WTC11 (cell line): Measurements from ENCODE around the gene SRI.

Experiments used
- CREB1 ChIP-seq: sonication (generic); formaldehyde crosslinking; IDR thresholded peaks from 2 replicates; pipeline ENCODE4 v1.8.0; 2023; ENCODE audit warnings: mild to moderate bottlenecking, missing genetic modification reagents
- CREM ChIP-seq: sonication (generic); formaldehyde crosslinking; IDR thresholded peaks from 2 replicates; pipeline ENCODE4 v1.8.1; 2022; ENCODE audit warnings: mild to moderate bottlenecking, missing genetic modification reagents, moderate library complexity
- NFE2L1 ChIP-seq: sonication (generic); formaldehyde crosslinking; IDR thresholded peaks from 2 replicates; pipeline ENCODE4 v1.8.1; 2023; ENCODE audit warnings: missing genetic modification reagents
- SMAD3 ChIP-seq: sonication (generic); formaldehyde crosslinking; IDR thresholded peaks from 2 replicates; pipeline ENCODE4 v1.8.0; 2022; ENCODE audit warnings: missing genetic modification reagents, mild to moderate bottlenecking, borderline replicate concordance
- SP1 ChIP-seq: sonication (generic); formaldehyde crosslinking; conservative IDR thresholded peaks from 2 replicates; pipeline ENCODE4 v1.8.1; 2022; ENCODE audit warnings: missing genetic modification reagents
- ZNF138 ChIP-seq: sonication (generic); formaldehyde crosslinking; conservative IDR thresholded peaks from 2 replicates; pipeline ENCODE4 v1.8.1; 2022; ENCODE audit warnings: mild to moderate bottlenecking, moderate library complexity, missing genetic modification reagents
- ZNF423 ChIP-seq: fragments of 250-450 bp; sonication (Bioruptor Pico); IDR thresholded peaks from 2 replicates; pipeline ENCODE4 v2.1.2; 2022; ENCODE audit warnings: mild to moderate bottlenecking, moderate library complexity
- TF ChIP-seq, protein P1 (sequence below): sonication (generic); formaldehyde crosslinking; IDR thresholded peaks from 2 replicates; pipeline ENCODE4 v1.8.1; 2023; ENCODE audit warnings: mild to moderate bottlenecking, missing genetic modification reagents, moderate library complexity
- TF ChIP-seq, protein P2 (sequence below): fragments of 200-600 bp; IDR thresholded peaks from 2 replicates; pipeline ENCODE4 v1.8.0; 2022; ENCODE audit warnings: antibody characterized with exemption
- TF ChIP-seq, protein P3 (sequence below): sonication (generic); formaldehyde crosslinking; conservative IDR thresholded peaks from 2 replicates; pipeline ENCODE4 v1.8.1; 2022; ENCODE audit warnings: mild to moderate bottlenecking, missing genetic modification reagents
- TF ChIP-seq, protein P4 (sequence below): sonication (generic); formaldehyde crosslinking; IDR thresholded peaks from 2 replicates; pipeline ENCODE4 v1.8.0; 2022; ENCODE audit warnings: missing genetic modification reagents
- TF ChIP-seq, protein P5 (sequence below): sonication (generic); formaldehyde crosslinking; IDR thresholded peaks from 2 replicates; pipeline ENCODE4 v1.8.1; 2022; ENCODE audit warnings: mild to moderate bottlenecking, missing genetic modification reagents, moderate library complexity, borderline replicate concordance
- TF ChIP-seq, protein P6 (sequence below): sonication (generic); formaldehyde crosslinking; IDR thresholded peaks from 2 replicates; pipeline ENCODE4 v1.8.0; 2022; ENCODE audit warnings: mild to moderate bottlenecking, missing genetic modification reagents

DNA sequence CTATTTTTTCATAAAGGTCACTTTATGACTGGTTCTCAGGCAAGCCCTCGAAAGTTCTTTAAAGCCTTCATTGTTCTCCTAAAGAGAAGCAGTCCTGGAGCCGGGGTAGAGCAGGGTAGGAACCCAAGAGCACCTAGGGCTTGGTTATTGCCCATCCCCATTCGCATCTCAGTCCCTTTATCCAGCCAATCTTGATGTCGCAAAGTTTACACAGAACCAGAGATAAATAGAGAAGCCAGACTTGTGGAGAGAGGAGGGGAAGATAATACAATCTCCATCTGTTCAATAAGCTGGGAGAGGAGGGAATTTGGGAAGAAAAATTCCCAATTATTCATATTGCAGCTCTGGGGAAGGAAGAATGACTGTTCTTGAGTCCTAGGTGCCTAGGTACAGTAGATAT is 6.4 kb upstream of the SRI start:
- TF ChIP-seq, protein P1, sequence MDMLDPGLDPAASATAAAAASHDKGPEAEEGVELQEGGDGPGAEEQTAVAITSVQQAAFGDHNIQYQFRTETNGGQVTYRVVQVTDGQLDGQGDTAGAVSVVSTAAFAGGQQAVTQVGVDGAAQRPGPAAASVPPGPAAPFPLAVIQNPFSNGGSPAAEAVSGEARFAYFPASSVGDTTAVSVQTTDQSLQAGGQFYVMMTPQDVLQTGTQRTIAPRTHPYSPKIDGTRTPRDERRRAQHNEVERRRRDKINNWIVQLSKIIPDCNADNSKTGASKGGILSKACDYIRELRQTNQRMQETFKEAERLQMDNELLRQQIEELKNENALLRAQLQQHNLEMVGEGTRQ (CRISPR knock-in tag): no peak
- no peak for TF ChIP-seq SP1 (CRISPR knock-in tag)
- TF ChIP-seq, protein P2, sequence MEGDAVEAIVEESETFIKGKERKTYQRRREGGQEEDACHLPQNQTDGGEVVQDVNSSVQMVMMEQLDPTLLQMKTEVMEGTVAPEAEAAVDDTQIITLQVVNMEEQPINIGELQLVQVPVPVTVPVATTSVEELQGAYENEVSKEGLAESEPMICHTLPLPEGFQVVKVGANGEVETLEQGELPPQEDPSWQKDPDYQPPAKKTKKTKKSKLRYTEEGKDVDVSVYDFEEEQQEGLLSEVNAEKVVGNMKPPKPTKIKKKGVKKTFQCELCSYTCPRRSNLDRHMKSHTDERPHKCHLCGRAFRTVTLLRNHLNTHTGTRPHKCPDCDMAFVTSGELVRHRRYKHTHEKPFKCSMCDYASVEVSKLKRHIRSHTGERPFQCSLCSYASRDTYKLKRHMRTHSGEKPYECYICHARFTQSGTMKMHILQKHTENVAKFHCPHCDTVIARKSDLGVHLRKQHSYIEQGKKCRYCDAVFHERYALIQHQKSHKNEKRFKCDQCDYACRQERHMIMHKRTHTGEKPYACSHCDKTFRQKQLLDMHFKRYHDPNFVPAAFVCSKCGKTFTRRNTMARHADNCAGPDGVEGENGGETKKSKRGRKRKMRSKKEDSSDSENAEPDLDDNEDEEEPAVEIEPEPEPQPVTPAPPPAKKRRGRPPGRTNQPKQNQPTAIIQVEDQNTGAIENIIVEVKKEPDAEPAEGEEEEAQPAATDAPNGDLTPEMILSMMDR: no peak
- no peak for TF ChIP-seq CREB1 (CRISPR knock-in tag)
- TF ChIP-seq ZNF423 (CRISPR knock-in tag): no peak
- no peak for TF ChIP-seq NFE2L1 (CRISPR knock-in tag)
- TF ChIP-seq SMAD3 (CRISPR knock-in tag): no peak
- TF ChIP-seq, protein P3, sequence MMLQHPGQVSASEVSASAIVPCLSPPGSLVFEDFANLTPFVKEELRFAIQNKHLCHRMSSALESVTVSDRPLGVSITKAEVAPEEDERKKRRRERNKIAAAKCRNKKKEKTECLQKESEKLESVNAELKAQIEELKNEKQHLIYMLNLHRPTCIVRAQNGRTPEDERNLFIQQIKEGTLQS: no peak
- TF ChIP-seq, protein P4, sequence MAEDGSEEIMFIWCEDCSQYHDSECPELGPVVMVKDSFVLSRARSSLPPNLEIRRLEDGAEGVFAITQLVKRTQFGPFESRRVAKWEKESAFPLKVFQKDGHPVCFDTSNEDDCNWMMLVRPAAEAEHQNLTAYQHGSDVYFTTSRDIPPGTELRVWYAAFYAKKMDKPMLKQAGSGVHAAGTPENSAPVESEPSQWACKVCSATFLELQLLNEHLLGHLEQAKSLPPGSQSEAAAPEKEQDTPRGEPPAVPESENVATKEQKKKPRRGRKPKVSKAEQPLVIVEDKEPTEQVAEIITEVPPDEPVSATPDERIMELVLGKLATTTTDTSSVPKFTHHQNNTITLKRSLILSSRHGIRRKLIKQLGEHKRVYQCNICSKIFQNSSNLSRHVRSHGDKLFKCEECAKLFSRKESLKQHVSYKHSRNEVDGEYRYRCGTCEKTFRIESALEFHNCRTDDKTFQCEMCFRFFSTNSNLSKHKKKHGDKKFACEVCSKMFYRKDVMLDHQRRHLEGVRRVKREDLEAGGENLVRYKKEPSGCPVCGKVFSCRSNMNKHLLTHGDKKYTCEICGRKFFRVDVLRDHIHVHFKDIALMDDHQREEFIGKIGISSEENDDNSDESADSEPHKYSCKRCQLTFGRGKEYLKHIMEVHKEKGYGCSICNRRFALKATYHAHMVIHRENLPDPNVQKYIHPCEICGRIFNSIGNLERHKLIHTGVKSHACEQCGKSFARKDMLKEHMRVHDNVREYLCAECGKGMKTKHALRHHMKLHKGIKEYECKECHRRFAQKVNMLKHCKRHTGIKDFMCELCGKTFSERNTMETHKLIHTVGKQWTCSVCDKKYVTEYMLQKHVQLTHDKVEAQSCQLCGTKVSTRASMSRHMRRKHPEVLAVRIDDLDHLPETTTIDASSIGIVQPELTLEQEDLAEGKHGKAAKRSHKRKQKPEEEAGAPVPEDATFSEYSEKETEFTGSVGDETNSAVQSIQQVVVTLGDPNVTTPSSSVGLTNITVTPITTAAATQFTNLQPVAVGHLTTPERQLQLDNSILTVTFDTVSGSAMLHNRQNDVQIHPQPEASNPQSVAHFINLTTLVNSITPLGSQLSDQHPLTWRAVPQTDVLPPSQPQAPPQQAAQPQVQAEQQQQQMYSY: no peak
- no peak for TF ChIP-seq ZNF138 (CRISPR knock-in tag)
- no peak for TF ChIP-seq CREM (CRISPR knock-in tag)
- TF ChIP-seq, protein P5, sequence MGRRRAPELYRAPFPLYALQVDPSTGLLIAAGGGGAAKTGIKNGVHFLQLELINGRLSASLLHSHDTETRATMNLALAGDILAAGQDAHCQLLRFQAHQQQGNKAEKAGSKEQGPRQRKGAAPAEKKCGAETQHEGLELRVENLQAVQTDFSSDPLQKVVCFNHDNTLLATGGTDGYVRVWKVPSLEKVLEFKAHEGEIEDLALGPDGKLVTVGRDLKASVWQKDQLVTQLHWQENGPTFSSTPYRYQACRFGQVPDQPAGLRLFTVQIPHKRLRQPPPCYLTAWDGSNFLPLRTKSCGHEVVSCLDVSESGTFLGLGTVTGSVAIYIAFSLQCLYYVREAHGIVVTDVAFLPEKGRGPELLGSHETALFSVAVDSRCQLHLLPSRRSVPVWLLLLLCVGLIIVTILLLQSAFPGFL (CRISPR knock-in tag): no peak
- TF ChIP-seq, protein P6, sequence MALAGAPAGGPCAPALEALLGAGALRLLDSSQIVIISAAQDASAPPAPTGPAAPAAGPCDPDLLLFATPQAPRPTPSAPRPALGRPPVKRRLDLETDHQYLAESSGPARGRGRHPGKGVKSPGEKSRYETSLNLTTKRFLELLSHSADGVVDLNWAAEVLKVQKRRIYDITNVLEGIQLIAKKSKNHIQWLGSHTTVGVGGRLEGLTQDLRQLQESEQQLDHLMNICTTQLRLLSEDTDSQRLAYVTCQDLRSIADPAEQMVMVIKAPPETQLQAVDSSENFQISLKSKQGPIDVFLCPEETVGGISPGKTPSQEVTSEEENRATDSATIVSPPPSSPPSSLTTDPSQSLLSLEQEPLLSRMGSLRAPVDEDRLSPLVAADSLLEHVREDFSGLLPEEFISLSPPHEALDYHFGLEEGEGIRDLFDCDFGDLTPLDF (CRISPR knock-in tag): no peak
